ENCODE measurements around the gene AFAP1. TPM values are rescaled to one million over a fixed set of nuclear protein-coding genes. Genes with fewer than 3 reads are reported as not detected.

AFAP1 gene
- total RNA-seq, 1 donor from 2014 or later = 84.9 TPM

DNA sequence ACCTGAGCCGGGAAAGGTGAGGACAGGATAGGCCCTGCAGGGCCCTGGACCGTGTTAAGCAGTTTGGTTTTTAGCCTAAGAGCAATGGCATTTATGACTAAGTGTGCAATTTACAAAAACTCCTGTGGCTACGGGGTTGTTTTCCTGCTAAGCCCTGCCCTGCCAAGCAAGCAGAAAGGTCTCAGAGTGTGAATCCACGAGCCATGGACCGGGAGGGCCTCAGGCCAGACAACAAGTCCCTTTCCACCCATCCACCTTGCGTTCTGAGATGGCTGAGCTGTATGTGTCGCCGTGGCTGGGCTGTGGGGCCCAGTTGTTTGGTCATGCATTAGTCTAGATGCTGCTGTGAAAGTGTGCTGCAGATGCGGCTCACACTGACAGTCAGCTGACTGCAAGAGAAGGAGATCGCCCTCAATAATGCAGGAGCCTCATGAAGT lies 33.9 kb upstream of the AFAP1 start:
- H3K27ac ChIP-seq = peak overlapping the region; percentile 51 to 84

DNA sequence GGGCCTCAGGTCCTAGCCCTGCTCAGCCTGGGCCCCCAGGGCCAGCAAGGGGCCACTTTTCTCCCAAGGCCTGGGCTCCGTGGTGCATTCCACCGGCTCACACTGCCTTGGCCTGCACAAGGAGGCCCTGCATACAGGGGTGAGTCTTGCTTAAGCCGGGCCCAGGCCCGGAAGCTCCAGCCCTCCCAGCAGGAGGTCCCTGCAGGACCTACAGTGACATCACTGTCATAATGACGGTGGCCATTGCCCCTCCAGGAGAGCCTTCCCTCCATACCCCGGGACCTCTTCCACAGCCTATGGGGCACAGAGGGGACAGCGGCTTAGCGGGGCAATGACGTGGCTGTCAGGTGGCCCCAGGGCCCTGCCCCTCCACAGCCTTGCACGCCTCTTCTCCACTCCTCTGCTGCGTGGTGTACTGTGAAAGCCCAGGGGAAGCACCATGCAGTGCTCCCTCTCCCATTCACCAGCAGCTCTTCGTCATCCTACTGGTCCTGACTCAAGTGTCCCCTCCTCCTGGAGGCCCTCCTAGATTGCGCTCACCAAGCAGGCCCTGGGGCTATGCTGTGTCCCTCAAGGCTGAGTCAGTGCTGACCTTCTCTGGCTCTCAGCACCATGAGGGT lies 32.3 kb upstream of the AFAP1 start:
- TF ChIP-seq, protein P1, sequence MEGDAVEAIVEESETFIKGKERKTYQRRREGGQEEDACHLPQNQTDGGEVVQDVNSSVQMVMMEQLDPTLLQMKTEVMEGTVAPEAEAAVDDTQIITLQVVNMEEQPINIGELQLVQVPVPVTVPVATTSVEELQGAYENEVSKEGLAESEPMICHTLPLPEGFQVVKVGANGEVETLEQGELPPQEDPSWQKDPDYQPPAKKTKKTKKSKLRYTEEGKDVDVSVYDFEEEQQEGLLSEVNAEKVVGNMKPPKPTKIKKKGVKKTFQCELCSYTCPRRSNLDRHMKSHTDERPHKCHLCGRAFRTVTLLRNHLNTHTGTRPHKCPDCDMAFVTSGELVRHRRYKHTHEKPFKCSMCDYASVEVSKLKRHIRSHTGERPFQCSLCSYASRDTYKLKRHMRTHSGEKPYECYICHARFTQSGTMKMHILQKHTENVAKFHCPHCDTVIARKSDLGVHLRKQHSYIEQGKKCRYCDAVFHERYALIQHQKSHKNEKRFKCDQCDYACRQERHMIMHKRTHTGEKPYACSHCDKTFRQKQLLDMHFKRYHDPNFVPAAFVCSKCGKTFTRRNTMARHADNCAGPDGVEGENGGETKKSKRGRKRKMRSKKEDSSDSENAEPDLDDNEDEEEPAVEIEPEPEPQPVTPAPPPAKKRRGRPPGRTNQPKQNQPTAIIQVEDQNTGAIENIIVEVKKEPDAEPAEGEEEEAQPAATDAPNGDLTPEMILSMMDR (IDR thresholded peaks at IDR 0.05) = no peak
- no peak for DNase-seq (ENCODE audit: low spot score in 2 of 2)
- Histone ChIP-seq H3K9me3 (no peaks in the 10 kb centered on the region), H3K27ac (peak overlapping the region; percentile 74 to 84), H3K27me3 (no peaks in the 10 kb centered on the region), H3K4me1 (peaks cover 4 to 29% of the 10 kb centered on the region in 2 donors), H3K4me3 (no peak overlapping the region), H3K36me3 (no peaks in the 10 kb centered on the region)
- intact Hi-C loops (cut with DNase I) = no loop called here

More for the DNA sequence above, 33.9 kb upstream of the AFAP1 start:
- peak in 1 of 2 donors; percentile 67 for DNase-seq (ENCODE audit: low spot score in 2 of 2)
- TF ChIP-seq, protein P1 (IDR thresholded peaks at IDR 0.05) = no peak
- intact Hi-C loops (cut with DNase I) = no loop called here
- H3K4me1 ChIP-seq = peaks cover 4 to 23% of the 10 kb centered on the region in 2 donors
- no peaks in the 10 kb centered on the region for H3K9me3 ChIP-seq
- no peaks in the 10 kb centered on the region for H3K27me3 ChIP-seq
- no peaks in the 10 kb centered on the region for H3K36me3 ChIP-seq
- H3K4me3 ChIP-seq = no peak overlapping the region

DNA sequence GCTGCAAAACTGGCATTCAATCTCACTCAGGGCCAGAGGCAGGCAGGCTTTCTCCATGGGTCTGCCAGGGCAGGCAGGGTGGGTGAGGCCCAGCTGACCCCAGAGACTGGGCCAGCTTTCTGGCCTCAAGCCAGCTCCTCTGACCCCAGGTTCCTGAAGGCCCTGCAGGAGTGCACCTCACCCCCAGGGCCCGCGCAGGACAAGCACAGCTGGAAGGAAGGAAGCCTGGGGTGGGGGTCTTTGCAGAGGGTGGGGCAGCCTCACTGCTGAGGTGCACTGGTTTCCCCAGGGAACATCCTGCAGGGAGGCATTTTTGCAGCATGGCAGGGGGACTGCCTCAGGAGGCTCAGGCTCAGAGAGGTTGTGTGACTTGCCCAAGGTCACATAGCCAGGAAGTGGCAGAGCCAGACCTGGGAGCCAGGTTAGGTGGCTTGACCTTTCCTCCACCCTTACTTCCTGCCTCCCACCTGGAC lies 31.5 kb upstream of the AFAP1 start:
- Histone ChIP-seq H3K36me3 (no peaks in the 10 kb centered on the region), H3K9me3 (no peaks in the 10 kb centered on the region), H3K4me1 (peaks cover 4 to 29% of the 10 kb centered on the region in 2 donors), H3K27ac (peak overlapping the region; percentile 74 to 84), H3K27me3 (no peaks in the 10 kb centered on the region), H3K4me3 (no peak overlapping the region)
- intact Hi-C loops (cut with DNase I) = no loop called here
- TF ChIP-seq, protein P1 (IDR thresholded peaks at IDR 0.05) = no peak
- peak in 1 of 2 donors; percentile 61 for DNase-seq (ENCODE audit: low spot score in 2 of 2)

DNA sequence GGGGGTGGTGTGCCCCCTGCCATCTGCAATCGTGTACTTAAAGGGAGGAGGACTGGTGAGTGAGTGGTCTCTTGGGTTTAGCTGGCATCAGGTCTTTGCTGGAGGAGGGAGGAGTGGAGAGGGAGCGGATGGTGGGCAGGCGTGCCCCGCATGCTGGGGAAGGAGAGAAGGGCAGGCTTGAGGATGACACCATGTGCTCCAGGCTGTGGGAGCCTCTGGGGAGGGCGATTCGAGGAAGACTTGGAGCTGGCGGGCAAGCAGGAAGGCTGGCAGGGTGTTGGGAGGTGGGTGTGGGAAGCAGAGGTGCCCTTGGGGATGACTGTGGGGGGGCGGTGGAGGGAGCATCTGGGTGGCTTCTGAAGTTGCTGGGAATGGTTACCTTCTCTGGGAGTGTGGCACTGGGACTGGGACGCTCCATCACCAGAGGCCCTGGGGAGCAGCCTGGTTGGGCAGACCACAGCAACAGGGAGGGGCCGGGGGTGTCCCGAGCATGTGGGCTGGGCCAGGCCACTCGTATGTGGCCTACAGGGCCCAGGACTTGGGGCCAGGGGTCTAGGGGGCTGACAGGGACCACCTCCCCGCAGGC lies 30.8 kb upstream of the AFAP1 start:
- Histone ChIP-seq H3K36me3 (no peaks in the 10 kb centered on the region), H3K9me3 (no peaks in the 10 kb centered on the region), H3K4me3 (no peak overlapping the region), H3K27ac (peak overlapping the region; percentile 74 to 84), H3K27me3 (no peaks in the 10 kb centered on the region), H3K4me1 (peaks cover 4 to 29% of the 10 kb centered on the region in 2 donors)
- TF ChIP-seq, protein P1 (IDR thresholded peaks at IDR 0.05) = no peak
- intact Hi-C loops (cut with DNase I) = no loop called here
- DNase-seq (ENCODE audit: low spot score in 2 of 2) = no peak

DNA sequence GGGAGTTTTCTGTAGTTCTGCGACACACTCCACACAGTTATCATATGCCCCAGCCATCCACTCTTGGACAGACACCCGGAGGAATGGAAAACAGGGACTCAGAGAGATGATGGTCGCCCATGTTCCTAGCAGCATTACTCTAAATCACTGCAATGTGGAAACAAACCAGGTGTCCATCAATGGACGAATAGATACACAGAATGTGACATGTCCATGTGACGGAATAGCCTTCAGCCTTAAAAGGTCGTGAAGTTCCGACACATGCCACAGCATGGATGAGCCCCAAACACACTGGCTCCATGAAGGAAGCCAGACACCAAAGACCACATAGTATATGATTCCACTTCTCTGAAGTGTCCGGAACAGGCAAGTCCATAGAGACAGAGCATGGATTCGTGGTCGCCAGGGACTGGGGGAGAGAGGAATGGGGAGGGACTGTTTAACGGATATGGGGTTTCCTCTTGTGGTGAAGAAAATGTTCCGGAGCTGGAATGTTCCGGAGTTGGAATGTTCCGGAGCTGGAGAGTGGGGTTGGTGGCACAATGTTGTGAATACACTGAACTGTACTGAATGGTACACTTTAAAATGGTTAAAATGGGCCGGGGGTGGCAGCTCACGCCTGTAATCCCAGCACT lies 28.7 kb upstream of the AFAP1 start:
- peak overlapping the region; percentile 74 to 84 for H3K27ac ChIP-seq

More for the DNA sequence above, 28.7 kb upstream of the AFAP1 start:
- intact Hi-C loops (cut with DNase I) = loop anchor here (2.0 kb wide), 1 partner anchor 30 kb away; the partner anchor contains the start of gene AFAP1
- no peak overlapping the region for H3K4me3 ChIP-seq
- H3K27me3 ChIP-seq = no peaks in the 10 kb centered on the region
- H3K9me3 ChIP-seq = no peaks in the 10 kb centered on the region
- DNase-seq (ENCODE audit: low spot score in 2 of 2) = no peak
- TF ChIP-seq, protein P1 (IDR thresholded peaks at IDR 0.05) = no peak
- H3K36me3 ChIP-seq = no peaks in the 10 kb centered on the region
- peaks cover 4 to 24% of the 10 kb centered on the region in 2 donors for H3K4me1 ChIP-seq
